GM12891 (cell line): Measurements from ENCODE around the gene ERP44.
"Not testable (repeated sequence)": the region's sequence is repeated elsewhere in the genome, so short reads cannot be mapped to it uniquely, and the experiment has no call there.

Experiments used
- POLR2A ChIP-seq: IDR thresholded peaks from 2 replicates; pipeline ENCODE4 v1.6.1; 2011; ENCODE audit warnings: low read depth, low read length, control low read depth
- SPI1 ChIP-seq: IDR thresholded peaks from 2 replicates; pipeline ENCODE4 v1.6.1; 2011; ENCODE audit warnings: low read depth, low read length, control low read depth
- TAF1 ChIP-seq: IDR thresholded peaks from 2 replicates; pipeline ENCODE4 v1.6.1; 2011; ENCODE audit warnings: low read depth, low read length, control low read depth

GRCh38 chr9:100069068-100069467 lies 29.7 kb downstream of the ERP44 start:
- not testable (repeated sequence) for TF ChIP-seq POLR2A, SPI1, TAF1
